Left renal pelvis (tissue), 4 donors: ENCODE results near the gene COLEC11. TPM values are rescaled to one million over a fixed set of nuclear protein-coding genes. Genes with fewer than 3 reads are reported as not detected.
"Not testable (repeated sequence)": the region's sequence is repeated elsewhere in the genome, so short reads cannot be mapped to it uniquely, and the experiment has no call there.

ENCODE experiments used
- DNase-seq, 4 donors: peaks; one replicate each; pipeline ENCODE4 v3.0.0-alpha.2; 2013; ENCODE audit warnings: low read depth in 4 of 4, low spot score in 3 of 4
- polyA plus RNA-seq, 4 donors: library from polyadenylated mRNA; unstranded; fragments of 120-200 nt; gene quantifications; one replicate each; pipeline ENCODE4 v1.2.1, GENCODE V29; 2013; ENCODE audit not compliant: insufficient read length in 4 of 4

Gene COLEC11
- polyA plus RNA-seq, 4 donors: 0.72 to 3.1 (median 1.5) TPM

GRCh38 chr2:3604207-3604877 is 9.4 kb downstream of the COLEC11 start:
- no peak for DNase-seq

- no peak for DNase-seq
Observed at GRCh38 chr2:3604991-3605961, 10.4 kb downstream of the COLEC11 start.

- DNase-seq: no peak
Observed at GRCh38 chr2:3606028-3606369, 11.1 kb downstream of the COLEC11 start.

- no peak for DNase-seq
Observed at GRCh38 chr2:3606370-3607201, 11.7 kb downstream of the COLEC11 start.

- DNase-seq: no peak
Observed at GRCh38 chr2:3608373-3609278, 13.7 kb downstream of the COLEC11 start.

- DNase-seq: not testable (repeated sequence)
Observed at GRCh38 chr2:3609279-3609673, 14.4 kb downstream of the COLEC11 start.

- DNase-seq: no peak
Observed at GRCh38 chr2:3610415-3610814, 15.5 kb downstream of the COLEC11 start.

- DNase-seq: no peak
Observed at GRCh38 chr2:3610881-3611505, 16.1 kb downstream of the COLEC11 start.

GRCh38 chr2:3611589-3611988 is 16.7 kb downstream of the COLEC11 start:
- no peak for DNase-seq

- no peak for DNase-seq
Observed at GRCh38 chr2:3612639-3613523, 18.0 kb downstream of the COLEC11 start.

- DNase-seq: no peak
Observed at GRCh38 chr2:3613524-3613905, 18.6 kb downstream of the COLEC11 start.

- DNase-seq: not testable (repeated sequence)
Observed at GRCh38 chr2:3614743-3615142, 19.8 kb downstream of the COLEC11 start.

- not testable (repeated sequence) for DNase-seq
Observed at GRCh38 chr2:3615541-3616200, 20.8 kb downstream of the COLEC11 start.

- not testable (repeated sequence) for DNase-seq
Observed at GRCh38 chr2:3616435-3617197, 21.7 kb downstream of the COLEC11 start.

GRCh38 chr2:3617198-3617890 is 22.4 kb downstream of the COLEC11 start:
- DNase-seq: no peak

GRCh38 chr2:3618367-3618766 is 23.5 kb downstream of the COLEC11 start:
- DNase-seq: no peak

- no peak for DNase-seq
Observed at GRCh38 chr2:3619033-3619432, 24.1 kb downstream of the COLEC11 start.
